ENCODE results near the gene EFHC1. TPM values are rescaled to one million over a fixed set of nuclear protein-coding genes. Genes with fewer than 3 reads are reported as not detected.

The EFHC1 gene
- polyA plus RNA-seq, 1 experiment: 59.8 TPM

- POLR2A ChIA-PET: no interaction called here
- no peaks in the 10 kb centered on the region for H3K9me3 ChIP-seq (ENCODE audit: control insufficient read depth, insufficient read depth, low read length)
- no peaks in the 10 kb centered on the region for H3K27me3 ChIP-seq (ENCODE audit: control insufficient read depth, insufficient read depth, low read length)
- DNase-seq (ENCODE audit: low read depth, low spot score): no peak
- TF ChIP-seq CTCF (IDR thresholded peaks at IDR 0.05; ENCODE audit: low read depth, low read length): no peak
- H3K27ac ChIP-seq (ENCODE audit: low read depth, low read length): no peak overlapping the region
- H3K4me3 ChIP-seq (ENCODE audit: low read depth, low read length): no peak overlapping the region
- CTCF ChIA-PET: interaction anchor here (0.8 to 1.1 kb wide), 3 partner anchors 24 to 326 kb away, joined by 3 to 4 read pairs (median 3); no protein-coding TSS in a partner anchor
Observed at GRCh38 chr6:52375780-52376556, 44.2 kb upstream of the EFHC1 start.

- Histone ChIP-seq H3K27me3 (ENCODE audit: control insufficient read depth, insufficient read depth, low read length) (no peaks in the 10 kb centered on the region), H3K4me3 (ENCODE audit: low read depth, low read length) (no peak overlapping the region), H3K9me3 (ENCODE audit: control insufficient read depth, insufficient read depth, low read length) (no peaks in the 10 kb centered on the region), H3K27ac (ENCODE audit: low read depth, low read length) (no peak overlapping the region)
- TF ChIP-seq CTCF (IDR thresholded peaks at IDR 0.05; ENCODE audit: low read depth, low read length): no peak
- DNase-seq (ENCODE audit: low read depth, low spot score): no peak
- CTCF ChIA-PET: interaction anchor here (0.9 to 1.4 kb wide), 4 partner anchors 91 to 327 kb away, joined by 3 to 8 read pairs (median 3); no protein-coding TSS in a partner anchor
- POLR2A ChIA-PET: no interaction called here
Observed at GRCh38 chr6:52376763-52377162, 43.4 kb upstream of the EFHC1 start.

GRCh38 chr6:52377538-52378221 lies 42.5 kb upstream of the EFHC1 start:
- Histone ChIP-seq H3K9me3 (ENCODE audit: control insufficient read depth, insufficient read depth, low read length) (no peaks in the 10 kb centered on the region), H3K4me3 (ENCODE audit: low read depth, low read length) (no peak overlapping the region), H3K27ac (ENCODE audit: low read depth, low read length) (no peak overlapping the region), H3K27me3 (ENCODE audit: control insufficient read depth, insufficient read depth, low read length) (no peaks in the 10 kb centered on the region)
- ChIA-PET CTCF (interaction anchor here (1.1 to 1.4 kb wide), 3 partner anchors 92 to 328 kb away, joined by 3 to 8 read pairs (median 3); no protein-coding TSS in a partner anchor), POLR2A (no interaction called here)
- no peak for TF ChIP-seq CTCF (IDR thresholded peaks at IDR 0.05; ENCODE audit: low read depth, low read length)
- no peak for DNase-seq (ENCODE audit: low read depth, low spot score)

GRCh38 chr6:52381249-52381648 lies 38.9 kb upstream of the EFHC1 start:
- CTCF ChIA-PET: interaction anchor here (0.7 to 1.5 kb wide), 3 partner anchors 8 to 19 kb away, joined by 4 to 5 read pairs (median 4); no protein-coding TSS in a partner anchor
- POLR2A ChIA-PET: no interaction called here
- no peak for DNase-seq (ENCODE audit: low read depth, low spot score)
- TF ChIP-seq CTCF (IDR thresholded peaks at IDR 0.05; ENCODE audit: low read depth, low read length): no peak
- no peaks in the 10 kb centered on the region for H3K9me3 ChIP-seq (ENCODE audit: control insufficient read depth, insufficient read depth, low read length)
- H3K27me3 ChIP-seq (ENCODE audit: control insufficient read depth, insufficient read depth, low read length): no peaks in the 10 kb centered on the region
- no peak overlapping the region for H3K4me3 ChIP-seq (ENCODE audit: low read depth, low read length)
- H3K27ac ChIP-seq (ENCODE audit: low read depth, low read length): no peak overlapping the region

Measured in AG04450 (cell line).